Endothelial cell of umbilical vein (primary cell): Measurements from ENCODE around the gene ASB10. TPM values are rescaled to one million over a fixed set of nuclear protein-coding genes. Genes with fewer than 3 reads are reported as not detected.

ENCODE experiments used
- BruUV-seq: library from RNA; stranded (reverse); fragments of 400-500 nt; replicated peaks from 2 replicates; lab custom pipeline; 2021; lab: Mats Ljungman, UMichigan
- CTCF ChIA-PET: fragments of 300-600, 350-600 bp; sonication (Branson Sonifier 250); formaldehyde crosslinking; loops from one replicate; lab custom pipeline; 2021; ENCODE audit warnings: antibody characterized with exemption, inconsistent platforms; lab: Charles Lee
- POLR2A ChIA-PET: fragments of 300-600, 350-600 bp; sonication (Branson Sonifier 250); formaldehyde crosslinking; loops from one replicate; lab custom pipeline; 2021; ENCODE audit warnings: antibody characterized with exemption, inconsistent platforms; lab: Charles Lee
- DNase-seq: peaks from one replicate; pipeline ENCODE4 v3.0.0-alpha.2; 2011; ENCODE audit warnings: low read depth, low spot score
- FAIRE-seq: peaks from 2 replicates; lab custom pipeline; 2011; peaks lifted over from hg19 to GRCh38; lab: Jason Lieb, UNC
- H2AFZ ChIP-seq: 2 replicates; pipeline ENCODE4 v1.6.0; 2012; ENCODE audit warnings: low read depth, low read length, control low read depth, inconsistent platforms
- H3K27ac ChIP-seq: 2 replicates; pipeline ENCODE4 v1.5.1; 2011; ENCODE audit warnings: low read depth, mild to moderate bottlenecking, control low read depth, low read length, moderate library complexity; ENCODE audit not compliant: insufficient read depth
- H3K27me3 ChIP-seq, 2 experiments: 2 replicates each; pipeline versions ENCODE4 v1.6.0 to v1.6.1; 2011; ENCODE audit warnings: low read length in 2 of 2, mixed read lengths in 1 of 2; ENCODE audit not compliant: control insufficient read depth in 2 of 2, insufficient read depth in 2 of 2
- H3K36me3 ChIP-seq, 2 experiments: 2 replicates in 1 of 2; 3 replicates in 1 of 2; pipeline ENCODE4 v1.5.1; 2011; ENCODE audit warnings: low read length in 2 of 2, mild to moderate bottlenecking in 1 of 2, moderate library complexity in 1 of 2; ENCODE audit not compliant: control insufficient read depth in 2 of 2, insufficient read depth in 2 of 2; ENCODE audit errors: extremely low read depth in 1 of 2
- H3K4me1 ChIP-seq: 3 replicates; pipeline ENCODE4 v1.5.1; 2011; ENCODE audit warnings: mild to moderate bottlenecking, low read length; ENCODE audit not compliant: control insufficient read depth, insufficient read depth; ENCODE audit errors: extremely low read depth
- H3K4me2 ChIP-seq: 2 replicates; pipeline ENCODE4 v1.6.1; 2011; ENCODE audit warnings: low read length, control low read depth, mixed read lengths; ENCODE audit not compliant: insufficient read depth
- H3K4me3 ChIP-seq, 3 experiments: fragments of 200-600 bp in 1 of 3; sonication (generic), shearing (Covaris generic) in 1 of 3; replicated peaks in 1 of 3; 2 replicates each; pipeline ENCODE4 v1.5.1; 2011 to 2016; ENCODE audit warnings: control low read depth in 3 of 3, low read length in 3 of 3, mild to moderate bottlenecking in 2 of 3, inconsistent platforms in 1 of 3, low read depth in 1 of 3, moderate library complexity in 1 of 3; ENCODE audit not compliant: insufficient read depth in 1 of 3
- H3K79me2 ChIP-seq: 2 replicates; pipeline ENCODE4 v1.6.0; 2012; ENCODE audit warnings: low read length, inconsistent platforms; ENCODE audit not compliant: control insufficient read depth, insufficient read depth
- H3K9ac ChIP-seq: replicated peaks from 2 replicates; pipeline ENCODE3; 2011; ENCODE audit warnings: low read length, control low read depth; ENCODE audit not compliant: insufficient read depth; ENCODE audit errors: extremely low read depth
- H3K9me1 ChIP-seq: replicated peaks from 3 replicates; pipeline ENCODE4 v1.6.0; 2011; ENCODE audit warnings: mild to moderate bottlenecking, low read length; ENCODE audit not compliant: control insufficient read depth, insufficient read depth; ENCODE audit errors: extremely low read depth
- H3K9me3 ChIP-seq: replicated peaks from 2 replicates; pipeline ENCODE4 v1.5.1; 2012; ENCODE audit warnings: low read length, inconsistent platforms; ENCODE audit not compliant: control insufficient read depth, insufficient read depth
- H4K20me1 ChIP-seq: replicated peaks from 2 replicates; pipeline ENCODE3; 2011; ENCODE audit warnings: mild to moderate bottlenecking, low read length; ENCODE audit not compliant: control insufficient read depth, insufficient read depth; ENCODE audit errors: extremely low read depth
- CTCF ChIP-seq, 2 donors: IDR thresholded peaks; 1 replicate in 1 of 2; 2 replicates in 1 of 2; pipeline ENCODE4 v1.5.1; 2011; ENCODE audit warnings: low read length in 2 of 2, mild to moderate bottlenecking in 2 of 2, moderate library complexity in 2 of 2, control low read depth in 1 of 2, inconsistent platforms in 1 of 2, low read depth in 1 of 2; ENCODE audit not compliant: insufficient read depth in 1 of 2; ENCODE audit errors: extremely low read depth in 1 of 2
- FOS ChIP-seq: IDR thresholded peaks from 2 replicates; pipeline ENCODE4 v1.6.1; 2011; ENCODE audit warnings: mild to moderate bottlenecking, low read length, moderate library complexity, borderline replicate concordance; ENCODE audit not compliant: insufficient read depth
- GATA2 ChIP-seq: IDR thresholded peaks from 2 replicates; pipeline ENCODE4 v1.7.0; 2011; ENCODE audit warnings: low read depth, mild to moderate bottlenecking, moderate library complexity, mixed read lengths, low read length; ENCODE audit not compliant: insufficient read length, insufficient read depth
- MYC ChIP-seq: IDR thresholded peaks from one replicate; pipeline ENCODE4 v1.6.1; 2011; ENCODE audit warnings: mild to moderate bottlenecking, low read depth, low read length
- POLR2A ChIP-seq: IDR thresholded peaks from 2 replicates; pipeline ENCODE4 v1.6.1; 2012; ENCODE audit warnings: low read depth, mild to moderate bottlenecking, control low read depth, low read length
- POLR2AphosphoS5 ChIP-seq: IDR thresholded peaks from 2 replicates; pipeline ENCODE4 v1.6.1; 2012; ENCODE audit warnings: low read depth, mild to moderate bottlenecking, control low read depth, low read length, moderate library complexity; ENCODE audit not compliant: insufficient read depth
- dilution Hi-C: fragments of 300-500 bp; cut with MboI; formaldehyde crosslinking; loops from one replicate; pipeline ENCODE4 v1.15.0; 2019; ENCODE audit warnings: low sequenced_read_pairs; ENCODE audit not compliant: extremely low pct_ligation_motif_present
- intact Hi-C: fragments of 100-400 bp; cut with micrococcal nuclease; formaldehyde crosslinking; loops from one replicate; pipeline ENCODE4 v1.10.0; 2022
- polyA plus RNA-seq, 4 experiments: library from polyadenylated mRNA; depleted of rRNA in 3 of 4; stranded (reverse) in 3 of 4; unstranded in 1 of 4; fragments of >200 nt; gene quantifications; 2 replicates each; pipeline versions ENCODE4 v1.2.1 to v1.2.3, GENCODE V29; 2011 to 2012; ENCODE audit warnings: missing spikeins in 1 of 4
- total RNA-seq: library from RNA; stranded (reverse); gene quantifications from 2 replicates; pipeline ENCODE4 v1.2.3, GENCODE V29; 2021
- TF ChIP-seq, protein P1 (sequence below): IDR thresholded peaks from 2 replicates; pipeline ENCODE4 v1.6.1; 2011; ENCODE audit not compliant: insufficient read depth, insufficient read length

Gene ASB10
- total and polyA plus RNA-seq, 2 donors (not counting 3 experiments of a cell fraction or from before 2014, with no cell fraction given) = not detected

GRCh38 chr7:151139071-151139790 lies 47.8 kb downstream of the ASB10 start:
- Histone ChIP-seq H3K9me3 (no peaks in the 10 kb centered on the region), H3K4me1 (no peaks in the 10 kb centered on the region), H3K27ac (no peak overlapping the region), H2AFZ (no peak overlapping the region), H3K36me3 (peaks cover 10 to 70% of the 10 kb centered on the region in 2 experiments), H3K9me1 (no peaks in the 10 kb centered on the region), H3K79me2 (no peaks in the 10 kb centered on the region), H3K4me3 (no peak overlapping the region), H4K20me1 (no peaks in the 10 kb centered on the region), H3K27me3 (no peaks in the 10 kb centered on the region), H3K4me2 (no peak overlapping the region), H3K9ac (no peak overlapping the region)
- DNase-seq (no peak), FAIRE-seq (no peak)
- TF ChIP-seq GATA2 = no peak
- TF ChIP-seq MYC = no peak
- no peak for TF ChIP-seq CTCF (IDR thresholded peaks at IDR 0.05; ENCODE audit: extremely low read depth in 1 of 2, insufficient read depth in 1 of 2, low read depth in 1 of 2, low read length in 2 of 2)
- no peak for TF ChIP-seq POLR2A
- TF ChIP-seq, protein P1, sequence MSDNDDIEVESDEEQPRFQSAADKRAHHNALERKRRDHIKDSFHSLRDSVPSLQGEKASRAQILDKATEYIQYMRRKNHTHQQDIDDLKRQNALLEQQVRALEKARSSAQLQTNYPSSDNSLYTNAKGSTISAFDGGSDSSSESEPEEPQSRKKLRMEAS = no peak
- no peak for TF ChIP-seq FOS
- no peak for TF ChIP-seq POLR2AphosphoS5
- dilution Hi-C loops (no loop called here), intact Hi-C loops (no loop called here)
- BruUV-seq = no TSS peak
- CTCF ChIA-PET = interaction anchor here (1.1 to 2.2 kb wide), 5 partner anchors 8 to 105 kb away, joined by 3 to 17 read pairs (median 3); no protein-coding TSS in a partner anchor
- POLR2A ChIA-PET = no interaction called here
